ENCODE results near the gene PRPSAP2. TPM values are rescaled to one million over a fixed set of nuclear protein-coding genes. Genes with fewer than 3 reads are reported as not detected.

The PRPSAP2 gene
- total and polyA plus RNA-seq, 2 donors (not counting 3 experiments of a cell fraction or from before 2014, with no cell fraction given) = 22.2 to 38.5 TPM

DNA sequence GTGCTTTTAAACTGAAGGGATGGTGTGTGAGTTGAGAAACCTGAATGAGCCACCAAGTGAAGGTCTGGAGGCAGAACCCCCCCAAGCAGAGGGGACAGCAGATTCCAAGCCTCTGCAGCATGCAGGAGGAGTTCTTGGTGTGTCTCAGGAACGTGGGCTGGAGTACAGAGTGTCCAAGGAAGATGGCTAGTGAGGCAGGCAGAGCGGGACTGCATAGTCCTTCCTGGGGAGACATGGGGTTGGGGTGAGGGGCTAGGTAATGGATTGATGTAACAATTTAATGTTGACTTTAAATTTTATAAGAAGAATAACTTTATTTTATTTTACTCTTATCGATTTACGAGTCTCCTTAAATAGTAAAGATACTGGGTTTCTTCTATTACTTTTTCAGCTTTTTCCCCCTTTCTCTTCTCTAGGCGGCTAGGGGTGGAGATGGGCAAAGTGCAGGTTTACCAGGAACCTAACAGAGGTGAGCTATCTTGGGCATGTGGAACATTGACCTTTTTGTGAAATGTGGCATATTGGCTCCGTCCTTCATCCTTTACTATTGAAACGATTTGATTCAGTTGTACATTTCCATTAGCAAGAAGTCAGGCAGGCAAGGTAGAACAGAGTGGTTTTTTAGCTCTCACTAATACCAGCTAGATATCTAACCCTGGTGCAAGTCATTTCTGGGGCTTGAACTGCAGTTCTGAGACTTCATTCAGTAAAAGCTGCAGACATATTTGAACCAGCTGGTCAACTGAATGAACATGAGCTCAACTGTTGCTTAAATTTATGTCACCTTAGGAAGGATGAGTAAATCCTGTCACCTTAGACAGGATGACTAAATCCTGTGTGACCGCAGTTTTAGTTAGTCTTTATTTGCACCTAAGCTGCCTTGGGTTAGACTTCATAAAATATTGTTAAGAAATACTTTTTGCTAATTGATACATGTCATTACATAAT, 9.2 kb downstream of the PRPSAP2 start:
- Histone ChIP-seq H3K9me3 (replicated peaks; ENCODE audit: control insufficient read depth, insufficient read depth, low read length) (no peaks in the 10 kb centered on the region), H3K4me1 (ENCODE audit: control insufficient read depth, extremely low read depth, insufficient read depth, low read length) (peaks cover 4% of the 10 kb centered on the region), H3K79me2 (ENCODE audit: control insufficient read depth, insufficient read depth, low read length) (peaks cover 11% of the 10 kb centered on the region), H2AFZ (ENCODE audit: low read depth, low read length) (no peak overlapping the region), H3K9me1 (replicated peaks; ENCODE audit: control insufficient read depth, extremely low read depth, insufficient read depth, low read length) (no peaks in the 10 kb centered on the region), H3K27ac (ENCODE audit: insufficient read depth, low read depth, low read length) (no peak overlapping the region), H4K20me1 (replicated peaks; ENCODE audit: control insufficient read depth, extremely low read depth, insufficient read depth, low read length) (peaks cover 3% of the 10 kb centered on the region), H3K9ac (replicated peaks; ENCODE audit: extremely low read depth, insufficient read depth, low read length) (no peak overlapping the region), H3K27me3 (ENCODE audit: control insufficient read depth in 2 of 2, insufficient read depth in 2 of 2, low read length in 2 of 2) (no peaks in the 10 kb centered on the region), H3K4me3 (replicated peaks in 1 of 3; ENCODE audit: insufficient read depth in 1 of 3, low read depth in 1 of 3, low read length in 3 of 3) (no peak overlapping the region), H3K4me2 (ENCODE audit: insufficient read depth, low read length) (no peak overlapping the region), H3K36me3 (ENCODE audit: control insufficient read depth in 2 of 2, extremely low read depth in 1 of 2, insufficient read depth in 2 of 2, low read length in 2 of 2) (peaks cover 6 to 9% of the 10 kb centered on the region in 2 experiments)
- dilution Hi-C loops (cut with MboI; ENCODE audit: extremely low pct_ligation_motif_present, low sequenced_read_pairs) (no loop called here), intact Hi-C loops (cut with micrococcal nuclease) (no loop called here)
- ChIA-PET POLR2A (no interaction called here), CTCF (interaction anchor here (0.6 kb wide), 1 partner anchor 49 kb away, joined by 3 read pairs; no protein-coding TSS in a partner anchor)
- no peak for DNase-seq (ENCODE audit: low read depth, low spot score)
- no TSS peak for BruUV-seq (replicated peaks)
- FAIRE-seq = no peak
- no peak for TF ChIP-seq MYC (IDR thresholded peaks at IDR 0.05; ENCODE audit: low read depth, low read length)
- TF ChIP-seq EZH2 (IDR thresholded peaks at IDR 0.05; ENCODE audit: borderline replicate concordance, low read depth, low read length, severe bottlenecking) = no peak
- TF ChIP-seq, protein P1, sequence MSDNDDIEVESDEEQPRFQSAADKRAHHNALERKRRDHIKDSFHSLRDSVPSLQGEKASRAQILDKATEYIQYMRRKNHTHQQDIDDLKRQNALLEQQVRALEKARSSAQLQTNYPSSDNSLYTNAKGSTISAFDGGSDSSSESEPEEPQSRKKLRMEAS (IDR thresholded peaks at IDR 0.05; ENCODE audit: insufficient read depth, insufficient read length) = no peak
- no peak for TF ChIP-seq GATA2 (IDR thresholded peaks at IDR 0.05; ENCODE audit: insufficient read depth, insufficient read length, low read depth, low read length)
- no peak for TF ChIP-seq JUN (IDR thresholded peaks at IDR 0.05; ENCODE audit: borderline replicate concordance, insufficient read depth, insufficient read length, low read depth)
- no peak for TF ChIP-seq FOS (IDR thresholded peaks at IDR 0.05; ENCODE audit: borderline replicate concordance, insufficient read depth, low read length)
- TF ChIP-seq POLR2AphosphoS5 (IDR thresholded peaks at IDR 0.05; ENCODE audit: insufficient read depth, low read depth, low read length) = no peak
- TF ChIP-seq, protein P2, sequence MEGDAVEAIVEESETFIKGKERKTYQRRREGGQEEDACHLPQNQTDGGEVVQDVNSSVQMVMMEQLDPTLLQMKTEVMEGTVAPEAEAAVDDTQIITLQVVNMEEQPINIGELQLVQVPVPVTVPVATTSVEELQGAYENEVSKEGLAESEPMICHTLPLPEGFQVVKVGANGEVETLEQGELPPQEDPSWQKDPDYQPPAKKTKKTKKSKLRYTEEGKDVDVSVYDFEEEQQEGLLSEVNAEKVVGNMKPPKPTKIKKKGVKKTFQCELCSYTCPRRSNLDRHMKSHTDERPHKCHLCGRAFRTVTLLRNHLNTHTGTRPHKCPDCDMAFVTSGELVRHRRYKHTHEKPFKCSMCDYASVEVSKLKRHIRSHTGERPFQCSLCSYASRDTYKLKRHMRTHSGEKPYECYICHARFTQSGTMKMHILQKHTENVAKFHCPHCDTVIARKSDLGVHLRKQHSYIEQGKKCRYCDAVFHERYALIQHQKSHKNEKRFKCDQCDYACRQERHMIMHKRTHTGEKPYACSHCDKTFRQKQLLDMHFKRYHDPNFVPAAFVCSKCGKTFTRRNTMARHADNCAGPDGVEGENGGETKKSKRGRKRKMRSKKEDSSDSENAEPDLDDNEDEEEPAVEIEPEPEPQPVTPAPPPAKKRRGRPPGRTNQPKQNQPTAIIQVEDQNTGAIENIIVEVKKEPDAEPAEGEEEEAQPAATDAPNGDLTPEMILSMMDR (IDR thresholded peaks at IDR 0.05; ENCODE audit: extremely low read depth in 1 of 2, insufficient read depth in 1 of 2, low read depth in 1 of 2, low read length in 2 of 2) = no peak
- TF ChIP-seq POLR2A (IDR thresholded peaks at IDR 0.05; ENCODE audit: low read depth, low read length) = no peak
